WTC11 (cell line): ENCODE results near the gene MAP1LC3A. TPM values are rescaled to one million over a fixed set of nuclear protein-coding genes. Genes with fewer than 3 reads are reported as not detected.

Experiments used
- ATAC-seq: fragments of 200-7000 bp; cut with Tn5 transposase; 2 replicates; pipeline ENCODE4 v1.10.0; 2021; ENCODE audit warnings: mild to moderate bottlenecking, moderate library complexity
- CTCF ChIA-PET: fragments of 300-600 bp; sonication (Branson Sonifier 250); formaldehyde crosslinking; loops from one replicate; lab custom pipeline; 2021; ENCODE audit warnings: antibody characterized with exemption; lab: Charles Lee
- POLR2A ChIA-PET: fragments of 350-600 bp; sonication (Branson Sonifier 250); formaldehyde crosslinking; loops from one replicate; lab custom pipeline; 2021; ENCODE audit warnings: antibody characterized with exemption; lab: Charles Lee
- DNase-seq: peaks from one replicate; pipeline ENCODE4 v3.0.0; 2021; ENCODE audit warnings: low spot score
- H3K27ac Mint-ChIP-seq: 2 replicates; pipeline ENCODE4 v1.8.0; 2021; ENCODE audit warnings: mixed read lengths
- H3K27me3 Mint-ChIP-seq: 2 replicates; pipeline ENCODE4 v1.8.0; 2021; ENCODE audit warnings: low read depth, mild to moderate bottlenecking, moderate library complexity, mixed read lengths
- H3K36me3 Mint-ChIP-seq: 2 replicates; pipeline ENCODE4 v1.8.0; 2021; ENCODE audit warnings: mixed read lengths
- H3K4me1 Mint-ChIP-seq: 2 replicates; pipeline ENCODE4 v1.8.0; 2022; ENCODE audit warnings: mixed read lengths
- H3K4me3 Mint-ChIP-seq: 2 replicates; pipeline ENCODE4 v1.8.0; 2021; ENCODE audit warnings: mild to moderate bottlenecking, moderate library complexity, mixed read lengths
- H3K9me3 Mint-ChIP-seq: 2 replicates; pipeline ENCODE4 v1.8.0; 2021; ENCODE audit warnings: mixed read lengths
- ATF6 ChIP-seq: sonication (generic); formaldehyde crosslinking; IDR thresholded peaks from 2 replicates; pipeline ENCODE4 v1.8.1; 2023; ENCODE audit warnings: mild to moderate bottlenecking, missing genetic modification reagents
- CDX4 ChIP-seq: fragments of 250-450 bp; sonication (Bioruptor Pico); IDR thresholded peaks from 2 replicates; pipeline ENCODE4 v1.9.0; 2021; ENCODE audit warnings: moderate library complexity, mild to moderate bottlenecking, inconsistent platforms, borderline replicate concordance
- CREM ChIP-seq: sonication (generic); formaldehyde crosslinking; IDR thresholded peaks from 2 replicates; pipeline ENCODE4 v1.8.1; 2022; ENCODE audit warnings: mild to moderate bottlenecking, missing genetic modification reagents, moderate library complexity
- EMX1 ChIP-seq: fragments of 250-450 bp; sonication (Bioruptor Pico); IDR thresholded peaks from 2 replicates; pipeline ENCODE4 v1.8.0; 2021; ENCODE audit warnings: mild to moderate bottlenecking
- ERG ChIP-seq: fragments of 250-450 bp; sonication (Bioruptor Pico); IDR thresholded peaks from 2 replicates; pipeline ENCODE4 v1.8.0; 2021; ENCODE audit warnings: mild to moderate bottlenecking
- ESRRA ChIP-seq: sonication (generic); formaldehyde crosslinking; IDR thresholded peaks from 2 replicates; pipeline ENCODE4 v1.8.1; 2022; ENCODE audit warnings: mild to moderate bottlenecking, missing genetic modification reagents, borderline replicate concordance
- FOXP4 ChIP-seq: sonication (generic); formaldehyde crosslinking; IDR thresholded peaks from 2 replicates; pipeline ENCODE4 v1.8.0; 2022; ENCODE audit warnings: mild to moderate bottlenecking, missing genetic modification reagents
- KAT7 ChIP-seq: sonication (generic); formaldehyde crosslinking; IDR thresholded peaks from 2 replicates; pipeline ENCODE4 v1.8.1; 2023; ENCODE audit warnings: missing genetic modification reagents, mild to moderate bottlenecking, borderline replicate concordance
- NFE2L1 ChIP-seq: sonication (generic); formaldehyde crosslinking; IDR thresholded peaks from 2 replicates; pipeline ENCODE4 v1.8.1; 2023; ENCODE audit warnings: missing genetic modification reagents
- NR2C2 ChIP-seq: sonication (generic); formaldehyde crosslinking; IDR thresholded peaks from 2 replicates; pipeline ENCODE4 v1.8.0; 2022; ENCODE audit warnings: mild to moderate bottlenecking, missing genetic modification reagents
- RORB ChIP-seq: fragments of 250-450 bp; sonication (Bioruptor Pico); IDR thresholded peaks from 2 replicates; pipeline ENCODE4 v1.9.0; 2021; ENCODE audit warnings: mild to moderate bottlenecking
- SMAD4 ChIP-seq: sonication (generic); formaldehyde crosslinking; IDR thresholded peaks from 2 replicates; pipeline ENCODE4 v1.8.0; 2022; ENCODE audit warnings: mild to moderate bottlenecking, missing genetic modification reagents
- SP1 ChIP-seq: sonication (generic); formaldehyde crosslinking; conservative IDR thresholded peaks from 2 replicates; pipeline ENCODE4 v1.8.1; 2022; ENCODE audit warnings: missing genetic modification reagents
- TCF7 ChIP-seq: sonication (generic); formaldehyde crosslinking; IDR thresholded peaks from 2 replicates; pipeline ENCODE4 v1.8.0; 2022; ENCODE audit warnings: mild to moderate bottlenecking, low read depth, missing genetic modification reagents, moderate library complexity
- TEAD1 ChIP-seq: sonication (generic); formaldehyde crosslinking; IDR thresholded peaks from 2 replicates; pipeline ENCODE4 v1.8.0; 2022; ENCODE audit warnings: mild to moderate bottlenecking, missing genetic modification reagents
- ZMAT4 ChIP-seq: fragments of 250-450 bp; sonication (Bioruptor Pico); IDR thresholded peaks from 2 replicates; pipeline ENCODE4 v1.9.0; 2021; ENCODE audit warnings: mild to moderate bottlenecking
- ZNF121 ChIP-seq: sonication (generic); formaldehyde crosslinking; IDR thresholded peaks from 2 replicates; pipeline ENCODE4 v1.8.0; 2023; ENCODE audit warnings: missing genetic modification reagents
- ZNF138 ChIP-seq: sonication (generic); formaldehyde crosslinking; conservative IDR thresholded peaks from 2 replicates; pipeline ENCODE4 v1.8.1; 2022; ENCODE audit warnings: mild to moderate bottlenecking, moderate library complexity, missing genetic modification reagents
- ZNF281 ChIP-seq: sonication (generic); formaldehyde crosslinking; IDR thresholded peaks from 2 replicates; pipeline ENCODE4 v1.8.0; 2023; ENCODE audit warnings: mild to moderate bottlenecking, missing genetic modification reagents
- ZNF416 ChIP-seq: fragments of 250-450 bp; sonication (Bioruptor Pico); IDR thresholded peaks from 2 replicates; pipeline ENCODE4 v1.9.0; 2021; ENCODE audit warnings: mild to moderate bottlenecking, inconsistent platforms
- total RNA-seq: library from RNA; stranded (reverse); gene quantifications from 3 replicates; pipeline ENCODE4 v1.2.3, GENCODE V29; 2021

Gene MAP1LC3A
- total RNA-seq, 1 experiment from 2014 or later = 7.5 TPM

- Mint-ChIP-seq H3K4me3 (no peak overlapping the region), H3K4me1 (no peaks in the 10 kb centered on the region), H3K27ac (no peak overlapping the region), H3K9me3 (no peaks in the 10 kb centered on the region), H3K27me3 (no peaks in the 10 kb centered on the region), H3K36me3 (peaks cover 32% of the 10 kb centered on the region)
- ATAC-seq = no peak
- ChIA-PET POLR2A (interaction anchor here (0.6 kb wide), 1 partner anchor 201 kb away, joined by 3 read pairs; no protein-coding TSS in a partner anchor), CTCF (no interaction called here)
- no peak for DNase-seq
- TF ChIP-seq SMAD4 (CRISPR knock-in tag) = no peak
- TF ChIP-seq RORB = no peak
Measured at GRCh38 chr20:34528921-34529297, 29.6 kb upstream of the MAP1LC3A start.

GRCh38 chr20:34529742-34530141, 28.8 kb upstream of the MAP1LC3A start:
- Mint-ChIP-seq H3K27me3 (no peaks in the 10 kb centered on the region), H3K9me3 (no peaks in the 10 kb centered on the region), H3K4me1 (no peaks in the 10 kb centered on the region), H3K4me3 (no peak overlapping the region), H3K27ac (no peak overlapping the region), H3K36me3 (peaks cover 39% of the 10 kb centered on the region)
- no peak for ATAC-seq
- CTCF ChIA-PET = interaction anchor here (0.7 to 1.3 kb wide), 4 partner anchors 9 to 285 kb away, joined by 3 to 4 read pairs (median 3); no protein-coding TSS in a partner anchor
- no peak for TF ChIP-seq TEAD1 (CRISPR knock-in tag)
- TF ChIP-seq CDX4 (CRISPR knock-in tag) = no peak
- POLR2A ChIA-PET = no interaction called here
- DNase-seq = no peak

- no peak for DNase-seq
- no peak overlapping the region for H3K27ac Mint-ChIP-seq
- peaks cover 42% of the 10 kb centered on the region for H3K36me3 Mint-ChIP-seq
- CTCF ChIA-PET = interaction anchor here (1.1 to 2.7 kb wide), 5 partner anchors 8 to 240 kb away, joined by 3 to 12 read pairs (median 4); no protein-coding TSS in a partner anchor
- no peak for TF ChIP-seq KAT7
- TF ChIP-seq ZMAT4 (CRISPR knock-in tag) = no peak
- no peak for TF ChIP-seq ZNF281 (CRISPR knock-in tag)
- no peak for TF ChIP-seq ERG (CRISPR knock-in tag)
- no peak for TF ChIP-seq ZNF121 (CRISPR knock-in tag)
- no peak for TF ChIP-seq NFE2L1
- TF ChIP-seq SP1 = no peak
- no peak for TF ChIP-seq NR2C2 (CRISPR knock-in tag)
- POLR2A ChIA-PET = no interaction called here
- no peaks in the 10 kb centered on the region for H3K9me3 Mint-ChIP-seq
- no peak overlapping the region for H3K4me3 Mint-ChIP-seq
- no peak for ATAC-seq
- no peaks in the 10 kb centered on the region for H3K4me1 Mint-ChIP-seq
- no peaks in the 10 kb centered on the region for H3K27me3 Mint-ChIP-seq
Measured at GRCh38 chr20:34530342-34530741, 28.2 kb upstream of the MAP1LC3A start.

- H3K4me3 Mint-ChIP-seq = no peak overlapping the region
- H3K4me1 Mint-ChIP-seq = no peaks in the 10 kb centered on the region
- ATAC-seq (no peak), DNase-seq (no peak)
- H3K36me3 Mint-ChIP-seq = peaks cover 40% of the 10 kb centered on the region
- no peak overlapping the region for H3K27ac Mint-ChIP-seq
- H3K27me3 Mint-ChIP-seq = no peaks in the 10 kb centered on the region
- H3K9me3 Mint-ChIP-seq = no peaks in the 10 kb centered on the region
- POLR2A ChIA-PET = no interaction called here
- CTCF ChIA-PET = interaction anchor here (0.5 to 2.7 kb wide), 4 partner anchors 9 to 238 kb away, joined by 4 to 12 read pairs (median 4); no protein-coding TSS in a partner anchor
- no peak for TF ChIP-seq FOXP4 (CRISPR knock-in tag)
- no peak for TF ChIP-seq ZNF416
- no peak for TF ChIP-seq TCF7 (CRISPR knock-in tag)
- TF ChIP-seq NFE2L1 = no peak
- no peak for TF ChIP-seq EMX1 (CRISPR knock-in tag)
- TF ChIP-seq ATF6 (CRISPR knock-in tag) = no peak
- TF ChIP-seq ZNF138 (CRISPR knock-in tag) = no peak
- no peak for TF ChIP-seq KAT7
- no peak for TF ChIP-seq CREM
- TF ChIP-seq ESRRA (CRISPR knock-in tag) = no peak
Measured at GRCh38 chr20:34531608-34532265, 26.8 kb upstream of the MAP1LC3A start.
